ENCODE measurements around the gene RABGAP1L. TPM values are rescaled to one million over a fixed set of nuclear protein-coding genes. Genes with fewer than 3 reads are reported as not detected.

The RABGAP1L gene
- total RNA-seq, 1 experiment from 2014 or later: 29.3 TPM

DNA sequence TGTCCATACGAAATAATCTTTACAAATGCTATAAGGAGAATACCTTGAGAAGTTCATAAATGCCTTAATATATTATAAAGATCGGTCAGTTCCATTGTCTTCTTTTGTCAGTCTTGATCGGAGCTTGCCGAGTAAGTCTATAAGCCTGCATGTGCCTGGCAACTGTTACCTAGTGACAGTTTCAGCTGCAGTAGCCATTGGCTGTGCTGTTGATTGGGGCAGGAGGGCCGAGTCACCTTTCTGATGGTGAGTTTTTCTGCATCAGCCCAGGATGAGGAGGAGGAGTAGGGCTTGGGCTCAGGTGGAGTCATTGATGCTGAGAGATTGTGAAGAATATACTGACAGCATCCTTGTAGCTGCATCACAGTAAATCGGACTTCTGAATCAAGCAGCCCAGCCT, 286.5 kb downstream of the RABGAP1L start:
- Histone ChIP-seq H3K4me1 (ENCODE audit: control insufficient read depth in 1 of 2, insufficient read depth in 2 of 2, low read length in 2 of 2) (no peaks in the 10 kb centered on the region), H3K79me2 (ENCODE audit: insufficient read depth, low read length) (no peaks in the 10 kb centered on the region), H3K27ac (ENCODE audit: low read depth, low read length) (no peak overlapping the region), H3K27me3 (ENCODE audit: insufficient read depth, low read length) (no peaks in the 10 kb centered on the region), H3K4me2 (ENCODE audit: low read length) (no peak overlapping the region), H3K9me2 (ENCODE audit: insufficient read depth) (0 out of 2 replicates have a peak, but pooled peaks cover 2% of the 10 kb centered on the region), H2AFZ (ENCODE audit: low read depth, low read length, poor library complexity, severe bottlenecking) (no peak overlapping the region), H3K4me3 (replicated peaks in 1 of 2; ENCODE audit: low read depth in 1 of 2, low read length in 2 of 2) (no peak overlapping the region), H3K9ac (ENCODE audit: low read length) (no peak overlapping the region), H3K36me3 (ENCODE audit: control insufficient read depth in 1 of 2, insufficient read depth in 2 of 2, low read length in 2 of 2) (no peaks in the 10 kb centered on the region), H4K20me1 (ENCODE audit: insufficient read depth) (no peaks in the 10 kb centered on the region), H3K9me3 (ENCODE audit: control insufficient read depth in 1 of 2, insufficient read depth in 1 of 2, low read depth in 1 of 2, low read length in 2 of 2) (no peaks in the 10 kb centered on the region)
- RAD21 ChIA-PET (ENCODE audit: low non-redundant PET in 1 of 2, low total read pairs in 2 of 2, uncharacterized antibody in 2 of 2, unreplicated experiment in 2 of 2): no interaction called here
- ATAC-seq (no peak), DNase-seq (ENCODE audit: low read depth, low spot score) (no peak)
- CTCF ChIA-PET: no interaction called here
- intact Hi-C loops (cut with micrococcal nuclease): no loop called here
- POLR2A ChIA-PET: no interaction called here
- no peak for TF ChIP-seq TCF7L2 (IDR thresholded peaks at IDR 0.05; ENCODE audit: borderline replicate concordance, extremely low read depth, insufficient read depth, insufficient read length)
- TF ChIP-seq CEBPB (IDR thresholded peaks at IDR 0.05; ENCODE audit: low read depth): no peak
- TF ChIP-seq, protein P1, sequence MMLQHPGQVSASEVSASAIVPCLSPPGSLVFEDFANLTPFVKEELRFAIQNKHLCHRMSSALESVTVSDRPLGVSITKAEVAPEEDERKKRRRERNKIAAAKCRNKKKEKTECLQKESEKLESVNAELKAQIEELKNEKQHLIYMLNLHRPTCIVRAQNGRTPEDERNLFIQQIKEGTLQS (IDR thresholded peaks at IDR 0.05): no peak
- TF ChIP-seq EZH2phosphoT487 (IDR thresholded peaks at IDR 0.05; ENCODE audit: borderline replicate concordance): no peak
- TF ChIP-seq, protein P2, sequence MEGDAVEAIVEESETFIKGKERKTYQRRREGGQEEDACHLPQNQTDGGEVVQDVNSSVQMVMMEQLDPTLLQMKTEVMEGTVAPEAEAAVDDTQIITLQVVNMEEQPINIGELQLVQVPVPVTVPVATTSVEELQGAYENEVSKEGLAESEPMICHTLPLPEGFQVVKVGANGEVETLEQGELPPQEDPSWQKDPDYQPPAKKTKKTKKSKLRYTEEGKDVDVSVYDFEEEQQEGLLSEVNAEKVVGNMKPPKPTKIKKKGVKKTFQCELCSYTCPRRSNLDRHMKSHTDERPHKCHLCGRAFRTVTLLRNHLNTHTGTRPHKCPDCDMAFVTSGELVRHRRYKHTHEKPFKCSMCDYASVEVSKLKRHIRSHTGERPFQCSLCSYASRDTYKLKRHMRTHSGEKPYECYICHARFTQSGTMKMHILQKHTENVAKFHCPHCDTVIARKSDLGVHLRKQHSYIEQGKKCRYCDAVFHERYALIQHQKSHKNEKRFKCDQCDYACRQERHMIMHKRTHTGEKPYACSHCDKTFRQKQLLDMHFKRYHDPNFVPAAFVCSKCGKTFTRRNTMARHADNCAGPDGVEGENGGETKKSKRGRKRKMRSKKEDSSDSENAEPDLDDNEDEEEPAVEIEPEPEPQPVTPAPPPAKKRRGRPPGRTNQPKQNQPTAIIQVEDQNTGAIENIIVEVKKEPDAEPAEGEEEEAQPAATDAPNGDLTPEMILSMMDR (IDR thresholded peaks at IDR 0.05 in 2 of 3, conservative IDR thresholded peaks at IDR 0.05 in 1 of 3; ENCODE audit: borderline replicate concordance in 1 of 3, insufficient read depth in 1 of 3, low read depth in 2 of 3, low read length in 2 of 3): no peak
- TF ChIP-seq EGR1 (IDR thresholded peaks at IDR 0.05; ENCODE audit: low read depth): no peak
- TF ChIP-seq FOSL1 (IDR thresholded peaks at IDR 0.05; ENCODE audit: low read depth): no peak
- no peak for TF ChIP-seq SRF (IDR thresholded peaks at IDR 0.05; ENCODE audit: low read depth)
- TF ChIP-seq, protein P3, sequence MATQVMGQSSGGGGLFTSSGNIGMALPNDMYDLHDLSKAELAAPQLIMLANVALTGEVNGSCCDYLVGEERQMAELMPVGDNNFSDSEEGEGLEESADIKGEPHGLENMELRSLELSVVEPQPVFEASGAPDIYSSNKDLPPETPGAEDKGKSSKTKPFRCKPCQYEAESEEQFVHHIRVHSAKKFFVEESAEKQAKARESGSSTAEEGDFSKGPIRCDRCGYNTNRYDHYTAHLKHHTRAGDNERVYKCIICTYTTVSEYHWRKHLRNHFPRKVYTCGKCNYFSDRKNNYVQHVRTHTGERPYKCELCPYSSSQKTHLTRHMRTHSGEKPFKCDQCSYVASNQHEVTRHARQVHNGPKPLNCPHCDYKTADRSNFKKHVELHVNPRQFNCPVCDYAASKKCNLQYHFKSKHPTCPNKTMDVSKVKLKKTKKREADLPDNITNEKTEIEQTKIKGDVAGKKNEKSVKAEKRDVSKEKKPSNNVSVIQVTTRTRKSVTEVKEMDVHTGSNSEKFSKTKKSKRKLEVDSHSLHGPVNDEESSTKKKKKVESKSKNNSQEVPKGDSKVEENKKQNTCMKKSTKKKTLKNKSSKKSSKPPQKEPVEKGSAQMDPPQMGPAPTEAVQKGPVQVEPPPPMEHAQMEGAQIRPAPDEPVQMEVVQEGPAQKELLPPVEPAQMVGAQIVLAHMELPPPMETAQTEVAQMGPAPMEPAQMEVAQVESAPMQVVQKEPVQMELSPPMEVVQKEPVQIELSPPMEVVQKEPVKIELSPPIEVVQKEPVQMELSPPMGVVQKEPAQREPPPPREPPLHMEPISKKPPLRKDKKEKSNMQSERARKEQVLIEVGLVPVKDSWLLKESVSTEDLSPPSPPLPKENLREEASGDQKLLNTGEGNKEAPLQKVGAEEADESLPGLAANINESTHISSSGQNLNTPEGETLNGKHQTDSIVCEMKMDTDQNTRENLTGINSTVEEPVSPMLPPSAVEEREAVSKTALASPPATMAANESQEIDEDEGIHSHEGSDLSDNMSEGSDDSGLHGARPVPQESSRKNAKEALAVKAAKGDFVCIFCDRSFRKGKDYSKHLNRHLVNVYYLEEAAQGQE (IDR thresholded peaks at IDR 0.05; ENCODE audit: low read depth): no peak
- no peak for TF ChIP-seq ELF1 (IDR thresholded peaks at IDR 0.05; ENCODE audit: borderline replicate concordance, low read depth)
- TF ChIP-seq, protein P4, sequence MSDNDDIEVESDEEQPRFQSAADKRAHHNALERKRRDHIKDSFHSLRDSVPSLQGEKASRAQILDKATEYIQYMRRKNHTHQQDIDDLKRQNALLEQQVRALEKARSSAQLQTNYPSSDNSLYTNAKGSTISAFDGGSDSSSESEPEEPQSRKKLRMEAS (IDR thresholded peaks at IDR 0.05): no peak
- TF ChIP-seq ZFX (IDR thresholded peaks at IDR 0.05): no peak
- no TSS peak for BruUV-seq (replicated peaks)

Measured in HCT116 (cell line).